Lower lobe of right lung (tissue), 2 donors: ENCODE data around the gene HLA-DMB. TPM values are rescaled to one million over a fixed set of nuclear protein-coding genes. Genes with fewer than 3 reads are reported as not detected.
A peak's percentile ranks its signal among the peaks of the same experiment; 100 is the strongest.

Experiments
- ATAC-seq, 2 donors: fragments of 200-7000 bp; cut with Tn5 transposase; one replicate each; pipeline ENCODE4 v1.9.1; 2020 to 2022; ENCODE audit warnings: mild to moderate bottlenecking in 2 of 2, moderate library complexity in 2 of 2
- DNase-seq: peaks from one replicate; pipeline ENCODE4 v3.0.0-alpha.2; 2020
- H3K27ac ChIP-seq: fragments of 200-600 bp; one replicate; pipeline ENCODE4 v1.8.0; 2022
- H3K27me3 ChIP-seq: fragments of 200-600 bp; one replicate; pipeline ENCODE4 v1.8.0; 2022; ENCODE audit warnings: low read depth
- H3K36me3 ChIP-seq: fragments of 200-600 bp; one replicate; pipeline ENCODE4 v1.8.0; 2022; ENCODE audit warnings: mild to moderate bottlenecking
- H3K4me1 ChIP-seq: fragments of 200-600 bp; one replicate; pipeline ENCODE4 v1.8.0; 2022
- H3K4me3 ChIP-seq: fragments of 200-600 bp; one replicate; pipeline ENCODE4 v1.8.0; 2022; ENCODE audit warnings: mild to moderate bottlenecking
- H3K9me3 ChIP-seq: fragments of 200-600 bp; one replicate; pipeline ENCODE4 v1.8.0; 2022
- intact Hi-C: fragments of 100-400 bp; cut with DNase I; formaldehyde crosslinking; loops from one replicate; pipeline ENCODE4 v1.11.0; 2022
- total RNA-seq: library from RNA; stranded (reverse); fragmentation: NEBNext Ultra II Directional; extraction: Animal tissue kit (Norgen Biotek cat#: 25700); gene quantifications from one replicate; pipeline ENCODE4 v1.2.1, GENCODE V29; 2021
- TF ChIP-seq, protein P1 (sequence below): fragments of 200-600 bp; IDR thresholded peaks from one replicate; pipeline ENCODE4 v1.8.0; 2022; ENCODE audit warnings: antibody characterized with exemption, mild to moderate bottlenecking
- donor health status: DM: no; HTN: yes; CAD: no; lungs with severe emphysema.

The HLA-DMB gene
- total RNA-seq, 1 donor from 2014 or later, result 208 TPM

GRCh38 chr6:32950449-32950848, 9.6 kb upstream of the HLA-DMB start:
- ATAC-seq (no peak), DNase-seq (no peak)
- TF ChIP-seq, protein P1, sequence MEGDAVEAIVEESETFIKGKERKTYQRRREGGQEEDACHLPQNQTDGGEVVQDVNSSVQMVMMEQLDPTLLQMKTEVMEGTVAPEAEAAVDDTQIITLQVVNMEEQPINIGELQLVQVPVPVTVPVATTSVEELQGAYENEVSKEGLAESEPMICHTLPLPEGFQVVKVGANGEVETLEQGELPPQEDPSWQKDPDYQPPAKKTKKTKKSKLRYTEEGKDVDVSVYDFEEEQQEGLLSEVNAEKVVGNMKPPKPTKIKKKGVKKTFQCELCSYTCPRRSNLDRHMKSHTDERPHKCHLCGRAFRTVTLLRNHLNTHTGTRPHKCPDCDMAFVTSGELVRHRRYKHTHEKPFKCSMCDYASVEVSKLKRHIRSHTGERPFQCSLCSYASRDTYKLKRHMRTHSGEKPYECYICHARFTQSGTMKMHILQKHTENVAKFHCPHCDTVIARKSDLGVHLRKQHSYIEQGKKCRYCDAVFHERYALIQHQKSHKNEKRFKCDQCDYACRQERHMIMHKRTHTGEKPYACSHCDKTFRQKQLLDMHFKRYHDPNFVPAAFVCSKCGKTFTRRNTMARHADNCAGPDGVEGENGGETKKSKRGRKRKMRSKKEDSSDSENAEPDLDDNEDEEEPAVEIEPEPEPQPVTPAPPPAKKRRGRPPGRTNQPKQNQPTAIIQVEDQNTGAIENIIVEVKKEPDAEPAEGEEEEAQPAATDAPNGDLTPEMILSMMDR, result no peak
- Histone ChIP-seq H3K4me1 (peaks cover 50% of the 10 kb centered on the region), H3K27me3 (no peaks in the 10 kb centered on the region), H3K9me3 (no peaks in the 10 kb centered on the region), H3K4me3 (no peak overlapping the region), H3K36me3 (peaks cover 12% of the 10 kb centered on the region), H3K27ac (no peak overlapping the region)
- intact Hi-C loops, result no loop called here

GRCh38 chr6:32950010-32950409, 9.2 kb upstream of the HLA-DMB start:
- TF ChIP-seq, protein P1, result no peak
- ATAC-seq, result no peak
- H3K27ac ChIP-seq, result no peak overlapping the region
- no peaks in the 10 kb centered on the region for H3K9me3 ChIP-seq
- H3K4me1 ChIP-seq, result peaks cover 51% of the 10 kb centered on the region
- peaks cover 12% of the 10 kb centered on the region for H3K36me3 ChIP-seq
- intact Hi-C loops, result no loop called here
- no peak overlapping the region for H3K4me3 ChIP-seq
- H3K27me3 ChIP-seq, result no peaks in the 10 kb centered on the region
- no peak for DNase-seq

GRCh38 chr6:32949113-32949512, 8.3 kb upstream of the HLA-DMB start:
- Histone ChIP-seq H3K27ac (no peak overlapping the region), H3K36me3 (peaks cover 12% of the 10 kb centered on the region), H3K9me3 (no peaks in the 10 kb centered on the region), H3K27me3 (no peaks in the 10 kb centered on the region), H3K4me3 (no peak overlapping the region), H3K4me1 (peaks cover 52% of the 10 kb centered on the region)
- intact Hi-C loops, result no loop called here
- DNase-seq (no peak), ATAC-seq (no peak)
- TF ChIP-seq, protein P1, result no peak

DNA sequence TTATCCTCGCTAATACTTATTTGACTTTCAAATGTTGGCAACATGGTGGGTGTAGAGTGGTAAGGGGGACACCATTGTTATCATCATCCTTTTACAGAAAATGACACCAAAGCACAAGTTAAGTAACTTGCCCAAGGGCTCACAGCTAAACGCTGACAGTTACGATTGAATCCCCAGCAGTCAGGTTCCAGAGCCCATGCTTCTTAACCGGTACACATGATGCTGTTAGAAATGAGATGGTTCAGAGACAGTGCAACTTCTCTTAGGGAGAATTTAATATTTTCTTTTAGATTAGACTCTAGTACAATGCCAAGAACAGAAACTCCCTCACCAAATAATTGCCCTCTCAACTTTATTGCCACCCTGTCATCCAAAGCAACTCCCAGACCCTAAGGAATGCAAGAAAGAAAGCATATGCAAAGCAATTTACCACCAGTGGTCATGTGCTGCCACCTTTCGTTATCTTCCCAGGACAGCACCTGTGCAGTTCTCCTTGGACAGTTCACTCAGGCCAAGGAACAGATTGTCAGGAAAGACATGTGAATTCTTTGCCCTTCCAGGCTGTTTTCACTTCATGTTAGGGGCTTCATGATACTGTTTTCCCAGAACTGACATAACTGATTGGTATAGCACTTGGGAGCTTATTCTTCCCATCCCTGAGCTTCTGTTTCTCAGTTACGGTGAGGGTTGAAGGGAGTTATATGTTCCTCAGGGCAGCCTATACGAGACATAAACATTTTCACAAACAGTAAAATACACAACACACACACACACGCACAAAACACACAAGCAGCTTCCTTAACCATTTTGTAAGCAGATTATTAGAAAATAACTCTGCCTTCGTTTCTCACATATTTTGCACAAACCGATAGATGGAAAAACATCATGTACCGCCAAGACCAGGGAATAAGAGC, 7.0 kb upstream of the HLA-DMB start:
- H3K4me1 ChIP-seq, result peaks cover 51% of the 10 kb centered on the region
- no peak overlapping the region for H3K27ac ChIP-seq
- DNase-seq, result no peak
- no peaks in the 10 kb centered on the region for H3K27me3 ChIP-seq
- no peaks in the 10 kb centered on the region for H3K9me3 ChIP-seq
- H3K36me3 ChIP-seq, result peaks cover 12% of the 10 kb centered on the region
- TF ChIP-seq, protein P1, result peak; percentile 54
- peak in 1 of 2 donors; percentile 61 for ATAC-seq
- intact Hi-C loops, result no loop called here
- H3K4me3 ChIP-seq, result no peak overlapping the region

- Histone ChIP-seq H3K27me3 (no peaks in the 10 kb centered on the region), H3K4me3 (no peak overlapping the region), H3K9me3 (no peaks in the 10 kb centered on the region), H3K27ac (no peak overlapping the region), H3K36me3 (peaks cover 12% of the 10 kb centered on the region), H3K4me1 (peaks cover 51% of the 10 kb centered on the region)
- TF ChIP-seq, protein P1, result no peak
- intact Hi-C loops, result no loop called here
- DNase-seq (no peak), ATAC-seq (no peak)
Measured at GRCh38 chr6:32946893-32947292, 6.1 kb upstream of the HLA-DMB start.
